HG02642 (cell line): Measurements from ENCODE around the gene SELENON.
"Not testable (repeated sequence)": the region's sequence is repeated elsewhere in the genome, so short reads cannot be mapped to it uniquely, and the experiment has no call there.

ENCODE experiments used
- ATAC-seq: cut with Tn5 transposase; IDR thresholded peaks from one replicate; pipeline ENCODE4 v1.9.1; 2021; ENCODE audit warnings: mild to moderate bottlenecking; ENCODE audit not compliant: unreplicated experiment, poor library complexity

SELENON gene

GRCh38 chr1:25821630-25822091 is 21.7 kb downstream of the SELENON start:
- ATAC-seq: no peak

GRCh38 chr1:25825605-25826004 is 25.6 kb downstream of the SELENON start:
- no peak for ATAC-seq

DNA sequence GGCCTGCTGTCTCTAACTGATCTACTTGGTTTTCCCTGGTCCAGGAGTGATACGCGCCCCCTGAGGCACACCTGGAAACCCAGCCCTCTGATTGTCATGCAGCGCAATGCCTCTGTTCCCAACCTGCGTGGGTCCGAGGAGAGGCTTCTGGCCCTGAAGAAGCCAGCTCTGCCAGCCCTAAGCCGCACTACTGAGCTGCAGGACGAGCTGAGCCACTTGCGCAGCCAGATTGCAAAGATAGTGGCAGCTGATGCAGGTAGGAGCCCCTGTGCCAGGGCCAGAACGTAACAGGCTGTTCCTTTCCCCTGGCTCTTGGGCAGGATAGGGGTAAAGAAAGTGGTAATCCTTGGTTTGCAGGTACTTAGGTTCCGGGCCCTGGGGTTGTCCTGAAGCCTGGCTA is 26.6 kb downstream of the SELENON start:
- ATAC-seq: no peak

DNA sequence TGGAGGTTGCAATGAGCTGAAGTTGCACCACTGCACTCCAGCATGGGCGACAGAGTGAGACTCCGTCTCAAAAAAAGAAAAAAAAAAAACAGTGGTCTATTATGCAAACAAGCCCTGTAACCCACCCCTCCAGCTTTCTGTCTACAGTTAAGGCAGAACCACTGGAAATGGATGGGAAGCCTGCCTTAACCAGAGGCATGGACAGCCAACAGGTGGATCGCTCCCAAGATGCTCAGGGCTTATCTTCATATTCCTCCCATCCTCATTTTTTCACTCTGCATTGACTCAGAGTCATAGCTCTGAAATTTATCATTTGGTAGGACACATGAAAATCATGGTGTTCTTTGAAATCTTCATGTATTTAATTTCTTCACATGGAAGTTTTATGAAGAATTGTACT is 28.5 kb downstream of the SELENON start:
- no peak for ATAC-seq

DNA sequence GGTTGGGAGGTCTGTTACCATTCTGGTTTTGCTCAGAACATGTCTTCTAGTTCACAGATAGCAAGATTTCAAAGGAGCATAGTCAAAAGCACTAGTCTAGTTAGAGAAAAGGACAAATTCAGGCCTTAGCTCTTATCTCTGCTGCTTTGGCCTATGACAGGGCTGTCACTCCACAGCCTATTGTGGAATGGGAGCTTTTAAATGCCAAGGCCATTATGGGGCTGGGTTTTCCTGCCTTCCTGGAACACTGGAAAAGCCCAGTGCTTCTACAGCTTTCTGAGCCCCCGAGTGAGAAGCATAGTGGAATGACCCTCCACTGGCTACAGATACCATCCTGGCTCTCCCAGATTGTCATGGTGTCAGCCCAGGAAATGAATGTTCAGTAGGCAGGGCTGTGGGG is 29.1 kb downstream of the SELENON start:
- no peak for ATAC-seq

DNA sequence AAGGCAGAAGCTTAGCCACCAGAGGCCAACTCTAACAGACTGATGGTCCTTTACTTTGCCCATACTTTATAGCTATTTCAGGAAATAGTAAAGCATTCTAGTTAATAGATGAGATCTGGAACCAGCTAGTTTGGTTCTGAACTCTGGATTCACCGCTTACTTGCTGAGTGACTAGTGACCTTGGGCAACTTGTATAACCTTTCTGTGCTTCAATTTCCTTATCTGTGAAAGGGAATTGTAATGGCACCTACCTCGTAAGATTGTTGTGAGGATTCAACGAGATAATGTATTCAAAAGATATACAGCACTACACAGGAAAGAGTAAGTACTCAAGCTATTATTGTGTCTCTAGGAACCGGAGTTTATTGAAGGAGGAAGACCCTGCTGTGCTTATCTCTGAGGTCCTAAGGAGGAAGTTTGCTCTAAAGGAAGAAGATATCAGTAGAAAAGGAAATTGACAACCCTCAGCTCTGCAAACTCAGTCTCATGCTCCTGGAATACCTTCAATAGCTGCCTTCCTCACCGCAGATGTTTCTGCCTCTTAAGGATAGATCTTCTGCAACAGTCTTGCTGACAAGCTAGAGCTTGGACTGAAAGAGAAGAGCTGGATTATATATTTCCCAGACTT is 31.7 kb downstream of the SELENON start:
- ATAC-seq: no peak

DNA sequence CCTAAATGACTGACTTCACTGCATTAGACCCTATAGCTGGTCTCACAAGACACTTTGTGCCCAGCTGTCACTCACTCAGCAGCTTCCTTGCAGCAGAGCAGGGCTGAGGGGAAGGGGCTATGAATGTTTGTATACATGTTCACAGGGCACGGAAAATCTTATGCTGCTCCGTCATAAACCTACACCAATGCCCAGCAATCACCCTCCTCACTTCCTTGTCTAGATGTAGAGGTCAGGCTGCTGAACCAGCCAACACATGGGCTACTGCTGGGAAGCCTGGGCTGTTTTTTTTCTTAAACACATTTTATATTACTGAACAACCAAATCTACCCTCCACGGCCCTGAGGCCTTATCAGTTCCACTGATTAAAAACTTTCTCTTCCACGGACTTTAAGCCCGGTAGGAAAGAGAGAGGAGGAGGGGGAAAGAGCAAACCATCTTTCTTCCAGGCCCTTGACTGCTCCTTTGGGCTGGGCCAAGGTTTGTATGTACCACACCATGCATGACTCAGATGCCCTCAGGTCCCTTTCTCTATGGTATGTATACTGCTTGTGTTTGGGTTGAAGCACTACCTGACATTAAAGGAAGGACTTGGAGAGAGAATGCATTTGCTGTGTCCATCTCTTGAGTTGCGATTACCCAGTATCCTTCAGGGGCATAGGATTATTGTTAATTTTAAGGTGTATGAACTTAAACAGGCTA is 32.5 kb downstream of the SELENON start:
- no peak for ATAC-seq

GRCh38 chr1:25833158-25833557 is 33.2 kb downstream of the SELENON start:
- no peak for ATAC-seq

GRCh38 chr1:25834894-25835293 is 34.9 kb downstream of the SELENON start:
- ATAC-seq: no peak

- no peak for ATAC-seq
Measured at GRCh38 chr1:25836695-25837094, 36.7 kb downstream of the SELENON start.

GRCh38 chr1:25837262-25837875 is 37.4 kb downstream of the SELENON start:
- no peak for ATAC-seq

GRCh38 chr1:25839808-25840207 is 39.8 kb downstream of the SELENON start:
- ATAC-seq: not testable (repeated sequence)

GRCh38 chr1:25843483-25843882 is 43.5 kb downstream of the SELENON start:
- ATAC-seq: no peak

GRCh38 chr1:25844536-25845337 is 44.7 kb downstream of the SELENON start:
- no peak for ATAC-seq

GRCh38 chr1:25845664-25846063 is 45.7 kb downstream of the SELENON start:
- ATAC-seq: no peak

DNA sequence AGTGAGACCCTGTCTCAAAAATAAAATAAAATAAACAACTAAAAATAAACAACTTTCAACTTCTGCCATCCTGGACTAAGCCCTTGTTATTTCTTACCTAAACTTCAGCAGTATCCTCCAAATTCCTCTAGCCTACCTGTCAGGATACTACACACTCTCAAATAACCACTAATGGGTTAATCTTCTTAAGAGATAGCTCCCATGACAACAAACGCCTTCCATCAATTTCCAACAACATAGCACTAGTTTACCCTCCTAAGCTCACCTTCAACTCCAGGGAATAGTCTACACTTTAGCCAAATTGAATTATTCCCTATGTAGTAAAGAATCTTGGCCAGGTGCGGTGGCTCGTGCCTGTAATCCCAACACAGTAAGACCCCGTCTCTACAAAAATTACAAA is 47.9 kb downstream of the SELENON start:
- no peak for ATAC-seq

- ATAC-seq: no peak
Measured at GRCh38 chr1:25848531-25848930, 48.5 kb downstream of the SELENON start.

DNA sequence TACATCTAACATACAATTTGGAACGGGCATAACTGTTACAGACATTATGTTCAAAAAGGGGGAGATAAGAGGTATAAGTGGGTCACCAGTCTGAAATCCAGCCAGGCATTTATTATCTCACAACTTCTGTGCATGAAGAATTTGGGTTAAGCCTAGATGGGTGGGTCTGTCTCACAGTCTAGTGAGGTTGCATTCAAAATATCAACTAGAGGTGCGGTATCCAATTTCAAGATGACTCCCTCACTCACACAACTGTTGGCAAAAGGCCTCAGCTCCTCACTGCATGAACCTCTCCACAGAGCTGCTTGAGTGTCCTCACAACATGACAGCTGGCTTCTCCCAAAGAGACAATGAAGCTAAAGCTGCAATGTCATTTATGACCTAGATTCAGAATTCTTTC is 54.6 kb downstream of the SELENON start:
- ATAC-seq: no peak

DNA sequence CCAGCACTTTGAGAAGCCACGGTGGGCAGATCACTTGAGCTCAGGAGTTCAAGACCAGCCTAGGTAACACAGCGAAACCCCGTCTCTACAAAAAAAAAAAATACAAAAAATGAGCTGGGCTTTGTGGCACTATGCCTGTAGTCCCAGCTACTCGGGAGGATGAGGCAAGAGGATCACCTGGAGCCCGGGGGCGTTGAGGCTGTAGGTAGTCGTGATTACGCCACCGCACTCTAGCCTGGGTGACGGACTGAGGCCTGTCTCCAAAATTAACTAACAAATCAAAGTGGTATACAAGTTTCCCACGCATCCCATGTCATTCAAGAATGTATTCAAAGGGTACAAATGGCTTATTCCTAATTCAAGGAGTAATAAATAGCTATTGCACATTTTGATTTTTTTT is 56.9 kb downstream of the SELENON start:
- no peak for ATAC-seq

DNA sequence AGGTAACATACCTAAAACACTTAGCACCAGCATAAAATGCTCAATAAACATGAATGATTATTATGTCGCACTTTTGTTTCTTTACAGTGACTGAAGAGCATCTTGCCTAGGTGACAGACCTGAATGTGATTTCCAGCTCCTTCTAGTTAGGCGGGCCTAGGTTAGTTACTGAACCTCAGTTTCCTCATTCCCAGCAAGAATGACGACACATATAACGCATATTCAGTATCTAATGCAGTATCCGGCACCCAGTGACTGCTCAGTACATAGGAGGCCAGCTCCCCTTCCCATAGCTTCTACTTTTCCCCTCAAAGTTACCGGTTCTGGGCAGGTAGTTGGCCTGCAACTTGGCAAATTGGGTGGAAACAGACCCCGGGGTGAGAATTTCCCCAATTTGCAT is 58.5 kb downstream of the SELENON start:
- no peak for ATAC-seq
